Esophagus muscularis mucosa (tissue), 3 donors: Measurements from ENCODE around the gene TRMU.
"Not testable (repeated sequence)": the region's sequence is repeated elsewhere in the genome, so short reads cannot be mapped to it uniquely, and the experiment has no call there.

Experiments
- CTCF ChIP-seq, 3 experiments: fragments of 200-600 bp in 2 of 3; fragments of 450-650 bp in 1 of 3; sonication (generic) in 2 of 3; IDR thresholded peaks; one replicate each; pipeline ENCODE4 v1.5.1; 2017 to 2019; ENCODE audit warnings: antibody characterized with exemption in 3 of 3, mild to moderate bottlenecking in 2 of 3, moderate library complexity in 1 of 3
- POLR2AphosphoS5 ChIP-seq, 2 donors: sonication (generic); formaldehyde crosslinking; IDR thresholded peaks; one replicate each; pipeline ENCODE4 v1.6.1; 2017; ENCODE audit warnings: antibody characterized with exemption in 2 of 2

- not testable (repeated sequence) for TF ChIP-seq CTCF, POLR2AphosphoS5 (IDR thresholded peaks at IDR 0.05)
Observed at GRCh38 chr22:46403880-46404279, 68.4 kb downstream of the TRMU start.
